GM18507 (cell line): ENCODE data around the gene PIK3R1.

Experiments used
- DNase-seq: peaks from one replicate; pipeline ENCODE4 v3.0.0; 2011; ENCODE audit warnings: low read depth; ENCODE audit not compliant: insufficient read length; ENCODE audit errors: extremely low spot score
- FAIRE-seq: peaks from 2 replicates; lab custom pipeline; 2011; peaks lifted over from hg19 to GRCh38; lab: Jason Lieb, UNC

The PIK3R1 gene

GRCh38 chr5:68245319-68245718 lies 29.8 kb downstream of the PIK3R1 start:
- DNase-seq = no peak
- no peak for FAIRE-seq

DNA sequence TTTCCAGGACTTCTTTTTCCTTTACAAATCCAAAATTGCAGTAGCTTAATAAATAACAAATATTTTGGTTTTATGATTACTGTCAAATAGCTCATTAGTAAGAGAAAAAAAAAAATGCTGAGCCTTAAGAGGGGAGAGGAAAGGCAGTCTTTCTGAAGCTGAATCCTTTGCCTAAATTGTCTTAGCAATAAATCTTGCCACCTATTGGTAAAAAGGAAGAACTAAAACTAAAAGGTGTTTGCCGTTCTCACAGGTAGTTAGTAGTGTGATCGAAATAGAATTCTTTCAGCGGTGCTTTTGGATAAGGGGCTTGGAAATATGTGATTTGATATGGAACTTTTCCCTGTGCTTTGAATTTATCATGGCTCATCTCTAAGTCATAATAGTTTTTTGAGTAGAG lies 31.2 kb downstream of the PIK3R1 start:
- no peak for DNase-seq
- no peak for FAIRE-seq

- no peak for DNase-seq
- no peak for FAIRE-seq
These were observed 32.1 kb downstream of the PIK3R1 start for GRCh38 chr5:68247627-68248026.

DNA sequence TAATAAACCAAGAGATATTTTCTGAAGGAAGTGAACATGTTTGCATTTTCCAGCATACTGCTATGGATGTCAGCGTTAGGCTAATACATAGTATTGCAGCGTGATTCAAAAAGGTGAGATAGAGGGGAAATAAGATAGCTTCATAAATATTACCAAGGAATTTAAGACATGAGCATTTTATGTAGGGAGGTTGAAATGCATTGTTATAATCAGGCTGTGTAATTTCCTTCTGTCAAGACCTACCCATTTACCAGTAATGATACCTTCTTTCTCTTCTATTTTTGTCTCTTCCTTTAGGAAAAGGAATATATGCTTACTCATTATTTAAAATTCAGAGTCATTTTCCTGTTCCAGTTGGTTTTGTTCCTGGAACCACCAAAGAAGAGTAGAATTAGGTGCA lies 33.3 kb downstream of the PIK3R1 start:
- FAIRE-seq = no peak

DNA sequence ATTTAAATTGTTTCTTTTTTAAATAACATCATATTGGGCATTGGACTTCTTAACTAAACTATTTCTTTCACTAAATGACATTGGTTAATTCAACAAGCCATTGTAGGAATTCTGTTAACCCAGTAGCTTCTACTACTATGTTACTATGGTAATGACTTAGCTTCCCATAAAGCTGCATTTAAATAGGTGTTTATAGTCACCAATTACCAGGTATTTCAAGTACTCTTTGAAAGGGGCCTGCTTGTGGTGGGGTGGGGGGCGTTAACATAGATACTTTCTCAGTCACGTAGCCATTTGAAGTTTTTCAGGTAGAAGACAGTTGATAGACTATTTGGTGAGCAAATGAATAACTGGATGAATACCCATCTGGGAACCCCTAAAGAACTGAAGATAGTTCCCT lies 34.0 kb downstream of the PIK3R1 start:
- no peak for FAIRE-seq
- DNase-seq = no peak

More for the DNA sequence above, 33.3 kb downstream of the PIK3R1 start:
- DNase-seq = no peak

DNA sequence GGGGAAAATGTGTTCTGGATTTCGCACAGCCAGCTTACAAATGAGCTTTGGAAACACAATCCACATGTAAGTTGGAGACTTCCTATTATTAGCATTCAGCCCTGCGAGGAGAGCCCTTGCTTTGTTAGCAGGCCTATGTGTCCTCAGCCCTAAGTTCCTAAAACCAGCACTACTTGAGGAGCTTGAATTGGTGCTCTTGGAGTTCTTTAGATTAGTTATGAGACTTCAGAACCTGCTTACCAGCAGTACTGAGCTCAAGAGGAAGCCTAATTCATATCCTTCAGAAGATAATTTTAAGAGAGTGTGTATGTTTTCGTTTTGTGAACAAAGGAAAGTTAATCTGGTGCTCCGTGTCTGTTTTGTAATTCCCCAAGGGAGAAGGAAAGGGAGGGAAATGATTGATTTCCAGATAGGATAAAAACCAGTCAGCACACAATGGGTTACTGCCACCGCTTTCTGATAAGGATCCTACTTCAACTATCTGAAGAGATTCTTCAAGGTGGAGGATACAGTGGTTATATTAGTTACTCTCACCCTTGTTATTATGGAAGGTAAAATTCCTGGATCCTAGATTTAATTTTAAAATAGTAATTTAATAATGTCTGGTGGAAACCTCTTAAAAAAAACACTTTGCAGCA lies 35.2 kb downstream of the PIK3R1 start:
- FAIRE-seq (no peak), DNase-seq (no peak)

- DNase-seq = no peak
These were observed 35.8 kb downstream of the PIK3R1 start for GRCh38 chr5:68251386-68251785.

DNA sequence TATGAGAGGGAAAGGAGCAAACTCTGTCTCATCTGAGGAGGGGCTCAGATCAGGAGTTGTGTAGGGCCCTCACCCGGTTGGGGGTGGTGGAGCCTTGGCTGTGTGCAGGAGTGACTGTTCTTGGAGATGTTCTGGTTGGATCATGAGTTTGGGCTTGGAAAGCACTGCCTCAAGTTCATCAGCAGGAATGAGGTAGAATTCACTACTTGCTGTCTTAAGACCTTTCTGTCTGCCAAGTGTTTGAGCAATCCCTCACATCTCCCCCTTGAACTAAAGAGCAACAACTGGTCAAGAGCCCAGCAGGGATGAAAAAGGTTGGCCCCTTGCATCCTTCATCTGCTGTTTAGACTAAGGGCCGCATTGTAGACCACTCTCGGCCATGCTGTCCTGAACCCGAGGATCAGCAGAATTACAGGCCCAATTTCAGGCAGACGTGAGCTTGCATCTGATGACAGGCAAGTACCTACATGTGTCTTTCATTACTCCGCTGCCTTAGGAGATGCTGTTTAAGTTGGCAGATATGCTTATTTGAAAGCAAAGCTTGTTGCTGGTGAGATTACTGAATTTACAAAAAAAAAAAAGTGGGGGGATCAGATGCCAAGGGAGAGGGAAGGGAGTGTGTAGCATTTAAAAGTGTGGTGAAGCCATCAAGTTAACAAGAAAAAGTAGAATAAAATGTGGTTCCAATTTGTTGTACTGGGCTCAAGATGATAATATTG lies 36.4 kb downstream of the PIK3R1 start:
- no peak for DNase-seq
- FAIRE-seq = no peak

More at GRCh38 chr5:68251386-68251785, 35.8 kb downstream of the PIK3R1 start:
- FAIRE-seq = peak; percentile 12

GRCh38 chr5:68252673-68253623 lies 37.4 kb downstream of the PIK3R1 start:
- DNase-seq (no peak), FAIRE-seq (peak; percentile 42)

DNA sequence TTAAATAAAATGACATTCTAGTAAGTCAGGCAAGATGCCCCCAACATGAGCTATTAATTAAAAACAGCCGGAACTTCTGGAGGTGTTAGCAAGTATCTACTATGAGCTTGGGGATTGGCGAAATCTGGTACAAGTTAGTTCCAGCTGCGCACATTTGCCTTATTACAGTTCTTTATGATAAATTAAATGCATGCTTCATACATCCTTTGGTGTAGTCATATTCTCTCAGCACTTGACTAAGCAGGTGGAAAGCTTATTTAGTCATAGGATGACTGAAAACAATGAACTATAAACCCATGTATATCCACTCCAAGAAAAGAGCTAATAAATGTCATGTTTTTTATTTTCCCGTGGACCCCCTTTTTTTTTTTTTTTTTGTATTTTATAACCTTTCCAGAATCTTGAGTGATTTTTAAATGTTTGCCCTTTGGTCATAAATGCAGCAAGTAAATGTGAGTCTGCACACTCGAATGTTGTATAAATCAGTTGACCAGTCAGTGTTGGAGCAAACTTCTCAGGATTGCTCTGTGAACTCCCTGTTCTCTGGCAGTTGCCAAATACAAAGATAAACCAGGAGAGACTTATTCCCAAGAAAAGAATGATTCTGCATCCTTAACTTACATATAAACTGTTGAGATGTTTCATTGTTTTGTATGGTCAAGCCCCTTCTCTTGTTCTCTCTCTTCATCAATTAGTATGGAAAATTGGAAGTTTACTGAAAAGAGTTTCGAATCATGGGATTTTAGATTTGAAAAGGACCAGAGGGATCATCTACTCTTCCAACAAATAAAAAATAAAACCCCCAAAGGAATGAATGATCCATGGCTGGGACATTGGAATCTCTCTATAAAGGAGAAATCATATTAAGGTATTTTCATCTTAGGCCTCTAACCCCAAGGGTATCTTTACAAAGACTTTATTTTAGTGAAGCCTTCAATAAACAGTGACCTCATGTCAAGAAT lies 38.3 kb downstream of the PIK3R1 start:
- DNase-seq (no peak), FAIRE-seq (no peak)

DNA sequence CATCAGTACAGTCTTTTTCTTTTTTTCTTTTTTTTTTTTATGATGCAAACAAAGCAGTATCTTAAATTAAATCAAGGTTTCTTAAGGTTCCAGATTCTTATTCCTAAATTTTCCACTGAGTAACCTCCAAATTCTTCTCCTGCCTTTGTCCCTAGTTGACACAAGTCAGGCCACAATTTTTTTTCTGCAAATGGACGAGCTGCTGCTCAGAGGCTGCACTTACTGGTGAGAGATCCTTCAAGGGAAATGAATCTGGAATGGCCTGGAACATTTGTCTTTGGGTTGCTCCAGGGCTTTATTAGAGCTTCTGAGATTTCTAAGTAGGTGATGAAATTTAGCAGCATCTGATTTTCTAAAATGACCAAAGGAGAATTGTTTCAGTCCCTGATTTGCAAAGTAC lies 39.3 kb downstream of the PIK3R1 start:
- no peak for FAIRE-seq
- no peak for DNase-seq

- FAIRE-seq (no peak), DNase-seq (no peak)
These were observed 40.0 kb downstream of the PIK3R1 start for GRCh38 chr5:68255305-68256120.

DNA sequence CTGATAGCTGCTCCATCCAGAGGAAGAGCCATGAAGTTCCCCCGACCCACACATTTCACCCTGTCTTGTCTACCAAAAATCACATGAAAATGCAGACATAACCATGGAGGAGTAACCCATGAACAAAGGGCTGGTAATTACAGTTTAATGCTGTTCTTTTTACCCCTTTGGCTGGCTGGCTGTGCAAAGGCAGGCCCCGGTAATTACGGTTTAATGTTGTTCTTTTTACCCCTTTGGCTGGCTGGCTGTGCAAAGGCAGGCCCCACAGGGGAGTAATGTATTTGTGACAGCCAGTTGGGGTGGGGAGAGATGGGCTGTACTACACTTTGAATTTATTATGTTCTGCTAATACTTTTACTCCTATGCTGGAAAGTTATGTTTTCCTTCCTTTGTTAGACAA lies 41.7 kb downstream of the PIK3R1 start:
- DNase-seq = no peak
- FAIRE-seq = no peak

DNA sequence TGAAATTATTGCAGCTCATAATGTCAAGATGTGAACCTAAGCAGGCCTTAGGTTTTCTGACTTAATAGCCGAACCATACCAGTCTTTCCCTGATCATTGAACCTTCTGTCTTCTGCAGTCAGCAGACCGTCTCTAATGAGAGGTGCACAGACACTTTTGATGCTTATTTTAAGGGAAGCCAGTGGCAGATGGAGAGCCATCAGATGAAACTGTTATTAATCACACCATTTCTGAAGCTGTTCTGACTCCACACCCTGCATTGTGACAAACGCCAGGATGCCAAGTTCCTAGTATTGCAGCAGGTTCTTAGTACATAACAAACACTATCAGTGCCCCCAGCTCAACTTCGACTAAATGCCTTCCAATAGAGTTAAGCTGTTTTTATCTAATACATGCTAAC lies 43.0 kb downstream of the PIK3R1 start:
- FAIRE-seq = no peak
- DNase-seq = no peak

DNA sequence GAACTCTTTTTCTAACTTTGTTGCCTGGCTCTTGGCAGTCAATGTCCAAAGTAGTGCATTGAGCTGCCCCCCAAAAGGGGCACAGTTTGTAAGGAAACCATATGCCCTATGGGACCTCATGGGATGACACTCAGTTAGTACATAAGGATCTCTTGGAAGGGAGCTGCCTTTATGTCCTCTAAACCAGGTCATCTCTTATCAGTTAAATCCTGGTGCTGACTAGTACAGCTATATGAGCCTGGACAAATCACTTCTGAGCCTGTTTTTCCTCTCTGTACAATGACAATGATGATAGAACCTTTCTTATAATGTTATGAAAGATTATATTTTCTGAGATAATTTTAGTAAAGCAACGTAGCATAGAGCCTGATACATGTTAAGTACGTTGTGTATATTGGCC lies 44.1 kb downstream of the PIK3R1 start:
- DNase-seq (no peak), FAIRE-seq (no peak)

DNA sequence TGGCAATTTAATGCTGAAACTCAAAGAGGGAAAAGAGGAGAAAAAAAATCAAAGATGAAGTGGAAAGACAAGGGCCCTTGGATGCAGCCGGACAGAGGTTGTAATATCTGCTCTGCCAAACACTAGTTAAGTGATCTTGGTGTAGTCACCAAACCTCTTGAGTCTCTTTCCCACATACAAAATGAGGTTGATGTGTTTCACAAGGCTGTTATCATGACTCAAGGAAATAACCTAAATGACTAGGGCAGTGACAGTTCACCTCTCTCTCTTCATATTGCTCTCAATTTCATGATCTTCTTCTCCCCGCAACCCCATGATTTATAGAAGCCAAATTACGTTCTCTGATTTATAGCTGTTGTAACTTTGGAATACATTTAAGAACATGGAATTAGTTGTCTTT lies 44.9 kb downstream of the PIK3R1 start:
- no peak for DNase-seq

GRCh38 chr5:68261169-68261568 lies 45.6 kb downstream of the PIK3R1 start:
- DNase-seq = no peak
- FAIRE-seq = no peak

More for the DNA sequence above, 44.9 kb downstream of the PIK3R1 start:
- FAIRE-seq = no peak

DNA sequence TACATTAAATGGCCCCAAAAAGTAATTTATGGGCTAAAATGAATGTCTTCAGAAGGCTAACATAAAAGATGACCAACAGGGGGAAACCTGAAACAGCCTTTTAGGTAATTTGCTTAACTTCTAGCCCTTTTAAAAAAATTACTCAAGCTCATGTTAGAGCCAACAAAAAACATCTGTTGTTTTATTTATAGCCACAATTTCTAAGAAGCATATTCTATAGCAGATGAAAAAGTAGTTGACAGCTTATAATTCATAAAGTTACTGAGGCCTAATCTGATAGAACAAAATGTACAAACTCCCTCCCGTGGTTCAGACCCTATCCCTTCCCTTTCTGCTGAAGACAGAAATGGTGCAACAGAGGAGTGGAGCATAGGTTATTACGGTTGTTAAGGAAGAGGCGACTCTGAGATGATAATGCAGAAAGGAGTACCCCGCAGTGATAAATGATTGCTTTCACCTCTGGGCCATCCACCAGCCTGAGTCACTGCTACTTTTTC lies 46.1 kb downstream of the PIK3R1 start:
- FAIRE-seq (peak; percentile 39), DNase-seq (no peak)
